ENCODE results near the gene MAGI1. TPM values are rescaled to one million over a fixed set of nuclear protein-coding genes. Genes with fewer than 3 reads are reported as not detected.

Gene MAGI1
- total and polyA plus RNA-seq, 2 donors (not counting 1 experiment from before 2014, with no cell fraction given) = 0.10 to 0.22 TPM

DNA sequence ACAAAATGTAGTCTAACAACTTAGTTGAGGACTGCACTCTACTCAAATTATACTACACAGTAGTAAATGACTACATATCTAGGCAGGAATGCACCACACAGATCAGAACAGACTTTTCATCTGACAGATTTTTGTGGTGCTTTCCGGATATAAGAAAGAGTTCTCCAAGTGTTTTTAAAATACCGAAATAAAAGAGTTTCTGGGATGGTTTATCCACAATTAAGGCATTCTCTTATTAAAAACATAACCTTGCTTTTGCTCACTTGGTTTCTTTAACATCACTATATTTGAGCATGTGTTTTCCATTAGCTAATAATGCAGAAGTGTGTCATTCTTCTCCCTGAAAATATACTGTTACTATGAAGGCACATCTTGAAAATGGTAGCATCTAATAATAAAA is 132.9 kb downstream of the MAGI1 start:
- H3K4me1 ChIP-seq (ENCODE audit: control insufficient read depth in 2 of 2, insufficient read depth in 2 of 2, low read length in 2 of 2) = no peaks in the 10 kb centered on the region
- no peaks in the 10 kb centered on the region for H3K4me1 Mint-ChIP-seq
- intact Hi-C loops (cut with micrococcal nuclease) = no loop called here
- H3K27me3 ChIP-seq (replicated peaks in 1 of 4; ENCODE audit: control extremely low read depth in 1 of 4, control insufficient read depth in 3 of 4, insufficient read depth in 4 of 4, low read length in 3 of 4) = peaks cover 0 to 2% (median 0%) of the 10 kb centered on the region in 4 experiments
- DNase-seq (no peak), ATAC-seq (ENCODE audit: low read depth) (no peak)
- no peak overlapping the region for H3K4me3 ChIP-seq (ENCODE audit: control extremely low read depth in 1 of 5, extremely low read depth in 1 of 5, insufficient read depth in 1 of 5, low read depth in 2 of 5, low read length in 4 of 5)
- no peaks in the 10 kb centered on the region for H3K27me3 Mint-ChIP-seq
- no peak overlapping the region for H3K4me2 ChIP-seq (replicated peaks; ENCODE audit: low read depth, low read length, poor library complexity, severe bottlenecking)
- H3K27ac Mint-ChIP-seq = no peak overlapping the region
- no peak overlapping the region for H2AFZ ChIP-seq (ENCODE audit: insufficient read depth, low read depth, low read length, poor library complexity, severe bottlenecking)
- no peaks in the 10 kb centered on the region for H3K36me3 ChIP-seq (replicated peaks in 1 of 2; ENCODE audit: control extremely low read depth in 1 of 2, control insufficient read depth in 1 of 2, extremely low read depth in 1 of 2, insufficient read depth in 2 of 2, low read length in 1 of 2)
- no peaks in the 10 kb centered on the region for H3K9me3 Mint-ChIP-seq (ENCODE audit: insufficient read depth)
- ChIA-PET CTCF (no interaction called here), POLR2A (no interaction called here)
- WGBS (ENCODE audit: insufficient coverage) = no CpG with 5 or more reads among the region's 2 CpGs
- H4K20me1 ChIP-seq (ENCODE audit: control insufficient read depth, insufficient read depth, low read length, poor library complexity, severe bottlenecking) = no peaks in the 10 kb centered on the region
- H3K9me3 ChIP-seq (ENCODE audit: control extremely low read depth in 1 of 3, control insufficient read depth in 2 of 3, insufficient read depth in 1 of 3, low read length in 2 of 3) = peaks cover 0 to 6% (median 0%) of the 10 kb centered on the region in 3 donors
- H3K9ac ChIP-seq (ENCODE audit: low read length) = no peak overlapping the region
- H3K4me3 Mint-ChIP-seq = no peak overlapping the region
- no peak for TF ChIP-seq EZH2 (IDR thresholded peaks at IDR 0.05; ENCODE audit: borderline replicate concordance, insufficient read depth, low read depth, low read length, poor library complexity, severe bottlenecking)
- no peaks in the 10 kb centered on the region for H3K79me2 ChIP-seq (ENCODE audit: control insufficient read depth, insufficient read depth, low read length)
- no peak overlapping the region for H3K27ac ChIP-seq (ENCODE audit: low read length in 2 of 2)

DNA sequence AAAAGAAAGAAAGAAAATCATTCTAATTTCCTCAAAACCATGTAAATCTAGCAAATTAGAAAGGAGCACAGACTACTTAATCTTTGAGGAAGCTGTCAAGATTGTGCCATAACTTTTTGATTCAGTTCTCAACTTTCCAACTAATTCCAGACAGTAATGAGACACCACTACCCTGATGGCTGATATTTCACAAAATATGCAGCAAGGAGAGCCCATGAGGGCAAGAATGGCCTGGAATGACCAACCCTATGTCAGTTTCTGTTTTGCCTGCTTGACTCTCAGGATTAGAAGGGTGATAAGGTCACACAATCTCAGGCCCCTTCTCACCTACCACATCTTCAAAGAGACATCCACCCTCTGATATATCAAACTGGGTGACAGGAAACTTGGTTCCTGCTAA is 134.7 kb downstream of the MAGI1 start:
- no peak overlapping the region for H3K4me3 ChIP-seq (ENCODE audit: control extremely low read depth in 1 of 5, extremely low read depth in 1 of 5, insufficient read depth in 1 of 5, low read depth in 2 of 5, low read length in 4 of 5)
- H2AFZ ChIP-seq (ENCODE audit: insufficient read depth, low read depth, low read length, poor library complexity, severe bottlenecking) = no peak overlapping the region
- Mint-ChIP-seq H3K4me1 (no peaks in the 10 kb centered on the region), H3K27me3 (no peaks in the 10 kb centered on the region), H3K4me3 (no peak overlapping the region), H3K27ac (no peak overlapping the region), H3K9me3 (ENCODE audit: insufficient read depth) (no peaks in the 10 kb centered on the region)
- intact Hi-C loops (cut with micrococcal nuclease) = no loop called here
- H3K9ac ChIP-seq (ENCODE audit: low read length) = no peak overlapping the region
- peaks cover 0 to 6% (median 0%) of the 10 kb centered on the region in 3 donors for H3K9me3 ChIP-seq (ENCODE audit: control extremely low read depth in 1 of 3, control insufficient read depth in 2 of 3, insufficient read depth in 1 of 3, low read length in 2 of 3)
- H3K79me2 ChIP-seq (ENCODE audit: control insufficient read depth, insufficient read depth, low read length) = no peaks in the 10 kb centered on the region
- TF ChIP-seq EZH2 (IDR thresholded peaks at IDR 0.05; ENCODE audit: borderline replicate concordance, insufficient read depth, low read depth, low read length, poor library complexity, severe bottlenecking) = no peak
- TF ChIP-seq, protein P1, sequence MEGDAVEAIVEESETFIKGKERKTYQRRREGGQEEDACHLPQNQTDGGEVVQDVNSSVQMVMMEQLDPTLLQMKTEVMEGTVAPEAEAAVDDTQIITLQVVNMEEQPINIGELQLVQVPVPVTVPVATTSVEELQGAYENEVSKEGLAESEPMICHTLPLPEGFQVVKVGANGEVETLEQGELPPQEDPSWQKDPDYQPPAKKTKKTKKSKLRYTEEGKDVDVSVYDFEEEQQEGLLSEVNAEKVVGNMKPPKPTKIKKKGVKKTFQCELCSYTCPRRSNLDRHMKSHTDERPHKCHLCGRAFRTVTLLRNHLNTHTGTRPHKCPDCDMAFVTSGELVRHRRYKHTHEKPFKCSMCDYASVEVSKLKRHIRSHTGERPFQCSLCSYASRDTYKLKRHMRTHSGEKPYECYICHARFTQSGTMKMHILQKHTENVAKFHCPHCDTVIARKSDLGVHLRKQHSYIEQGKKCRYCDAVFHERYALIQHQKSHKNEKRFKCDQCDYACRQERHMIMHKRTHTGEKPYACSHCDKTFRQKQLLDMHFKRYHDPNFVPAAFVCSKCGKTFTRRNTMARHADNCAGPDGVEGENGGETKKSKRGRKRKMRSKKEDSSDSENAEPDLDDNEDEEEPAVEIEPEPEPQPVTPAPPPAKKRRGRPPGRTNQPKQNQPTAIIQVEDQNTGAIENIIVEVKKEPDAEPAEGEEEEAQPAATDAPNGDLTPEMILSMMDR (IDR thresholded peaks at IDR 0.05) = no peak
- no peak overlapping the region for H3K4me2 ChIP-seq (replicated peaks; ENCODE audit: low read depth, low read length, poor library complexity, severe bottlenecking)
- ATAC-seq (ENCODE audit: low read depth) = no peak
- DNase-seq = no peak
- peaks cover 0 to 2% (median 0%) of the 10 kb centered on the region in 4 experiments for H3K27me3 ChIP-seq (replicated peaks in 1 of 4; ENCODE audit: control extremely low read depth in 1 of 4, control insufficient read depth in 3 of 4, insufficient read depth in 4 of 4, low read length in 3 of 4)
- no peaks in the 10 kb centered on the region for H3K36me3 ChIP-seq (replicated peaks in 1 of 2; ENCODE audit: control extremely low read depth in 1 of 2, control insufficient read depth in 1 of 2, extremely low read depth in 1 of 2, insufficient read depth in 2 of 2, low read length in 1 of 2)
- H3K27ac ChIP-seq (ENCODE audit: low read length in 2 of 2) = no peak overlapping the region
- no peaks in the 10 kb centered on the region for H4K20me1 ChIP-seq (ENCODE audit: control insufficient read depth, insufficient read depth, low read length, poor library complexity, severe bottlenecking)
- no peaks in the 10 kb centered on the region for H3K4me1 ChIP-seq (ENCODE audit: control insufficient read depth in 2 of 2, insufficient read depth in 2 of 2, low read length in 2 of 2)
- ChIA-PET POLR2A (no interaction called here), CTCF (no interaction called here)
